ENCODE measurements around the gene TBL2. TPM values are rescaled to one million over a fixed set of nuclear protein-coding genes. Genes with fewer than 3 reads are reported as not detected.
A peak's percentile ranks its signal among the peaks of the same experiment; 100 is the strongest.

Gene TBL2
- total RNA-seq, 1 experiment from 2014 or later, result 60.1 TPM

- BruUV-seq (replicated peaks), result no TSS peak
- peak; percentile 42; the same call in 1 of the 2 replicates for ATAC-seq
- no peaks in the 10 kb centered on the region for H3K9me3 ChIP-seq (ENCODE audit: control insufficient read depth, insufficient read depth, low read depth, low read length)
- intact Hi-C loops (cut with micrococcal nuclease; ENCODE audit: unreplicated experiment), result no loop called here
- in situ Hi-C loops (cut with HindIII; ENCODE audit: low pct_unique_long_range_greater_than_20kb, low sequenced_read_pairs), result no loop called here
- H3K27ac ChIP-seq (ENCODE audit: low read length), result no peak overlapping the region
- ChIA-PET POLR2A (interaction anchor here (0.6 kb wide), 2 partner anchors 38 to 116 kb away, joined by 3 to 7 read pairs; no protein-coding TSS in a partner anchor), CTCF (interaction anchor here (0.5 to 0.6 kb wide), 2 partner anchors 9 to 131 kb away, joined by 3 to 7 read pairs; no protein-coding TSS in a partner anchor)
- DNase-seq (ENCODE audit: low read depth, low spot score), result no peak
- H3K27me3 ChIP-seq (ENCODE audit: control insufficient read depth, insufficient read depth, low read length), result no peaks in the 10 kb centered on the region
- TF ChIP-seq SIN3A (IDR thresholded peaks at IDR 0.05; ENCODE audit: borderline replicate concordance, insufficient read depth, low read depth, low read length) (no peak), CTCF (IDR thresholded peaks at IDR 0.05) (no peak), TCF7L2 (IDR thresholded peaks at IDR 0.05; ENCODE audit: low read depth, low read length) (no peak), REST (IDR thresholded peaks at IDR 0.05; ENCODE audit: insufficient read depth in 1 of 2, low read depth in 2 of 2, low read length in 1 of 2) (no peak), POLR2AphosphoS5 (IDR thresholded peaks at IDR 0.05; ENCODE audit: low read depth, low read length) (no peak)
- H3K36me3 ChIP-seq (ENCODE audit: control insufficient read depth, insufficient read depth, low read length), result no peaks in the 10 kb centered on the region
- no peaks in the 10 kb centered on the region; the same call in 1 of the 2 replicates for H3K4me1 ChIP-seq (ENCODE audit: control insufficient read depth, insufficient read depth, low read length)
- H3K4me3 ChIP-seq (ENCODE audit: low read depth in 2 of 2, low read length in 2 of 2), result no peak overlapping the region
Observed at GRCh38 chr7:73599151-73599882, 20.9 kb upstream of the TBL2 start.

- H3K27me3 ChIP-seq (ENCODE audit: control insufficient read depth, insufficient read depth, low read length), result no peaks in the 10 kb centered on the region
- H3K36me3 ChIP-seq (ENCODE audit: control insufficient read depth, insufficient read depth, low read length), result no peaks in the 10 kb centered on the region
- POLR2A ChIA-PET, result no interaction called here
- no peaks in the 10 kb centered on the region for H3K9me3 ChIP-seq (ENCODE audit: control insufficient read depth, insufficient read depth, low read depth, low read length)
- no peak for DNase-seq (ENCODE audit: low read depth, low spot score)
- CTCF ChIA-PET, result interaction anchor here (0.5 to 1.6 kb wide), 2 partner anchors 9 to 132 kb away, joined by 3 to 7 read pairs; no protein-coding TSS in a partner anchor
- intact Hi-C loops (cut with micrococcal nuclease; ENCODE audit: unreplicated experiment) (no loop called here), in situ Hi-C loops (cut with HindIII; ENCODE audit: low pct_unique_long_range_greater_than_20kb, low sequenced_read_pairs) (no loop called here)
- no peak for TF ChIP-seq CTCF (IDR thresholded peaks at IDR 0.05)
- TF ChIP-seq SIN3A (IDR thresholded peaks at IDR 0.05; ENCODE audit: borderline replicate concordance, insufficient read depth, low read depth, low read length), result no peak
- TF ChIP-seq REST (IDR thresholded peaks at IDR 0.05; ENCODE audit: insufficient read depth in 1 of 2, low read depth in 2 of 2, low read length in 1 of 2), result no peak
- no peak for TF ChIP-seq TCF7L2 (IDR thresholded peaks at IDR 0.05; ENCODE audit: low read depth, low read length)
- TF ChIP-seq POLR2AphosphoS5 (IDR thresholded peaks at IDR 0.05; ENCODE audit: low read depth, low read length), result no peak
- BruUV-seq (replicated peaks), result no TSS peak
- H3K4me1 ChIP-seq (ENCODE audit: control insufficient read depth, insufficient read depth, low read length), result no peaks in the 10 kb centered on the region; the same call in 1 of the 2 replicates
- H3K27ac ChIP-seq (ENCODE audit: low read length), result no peak overlapping the region
- ATAC-seq, result no peak
- H3K4me3 ChIP-seq (ENCODE audit: low read depth in 2 of 2, low read length in 2 of 2), result no peak overlapping the region
Observed at GRCh38 chr7:73597978-73598782, 19.8 kb upstream of the TBL2 start.
